ENCODE data around the gene QPCT. TPM values are rescaled to one million over a fixed set of nuclear protein-coding genes. Genes with fewer than 3 reads are reported as not detected.
A peak's percentile ranks its signal among the peaks of the same experiment; 100 is the strongest.
"Not testable (repeated sequence)": the region's sequence is repeated elsewhere in the genome, so short reads cannot be mapped to it uniquely, and the experiment has no call there.

QPCT gene
- under 1 TPM in 1 of 2 experiments, not detected in 1; 0.42 TPM for total RNA-seq

DNA sequence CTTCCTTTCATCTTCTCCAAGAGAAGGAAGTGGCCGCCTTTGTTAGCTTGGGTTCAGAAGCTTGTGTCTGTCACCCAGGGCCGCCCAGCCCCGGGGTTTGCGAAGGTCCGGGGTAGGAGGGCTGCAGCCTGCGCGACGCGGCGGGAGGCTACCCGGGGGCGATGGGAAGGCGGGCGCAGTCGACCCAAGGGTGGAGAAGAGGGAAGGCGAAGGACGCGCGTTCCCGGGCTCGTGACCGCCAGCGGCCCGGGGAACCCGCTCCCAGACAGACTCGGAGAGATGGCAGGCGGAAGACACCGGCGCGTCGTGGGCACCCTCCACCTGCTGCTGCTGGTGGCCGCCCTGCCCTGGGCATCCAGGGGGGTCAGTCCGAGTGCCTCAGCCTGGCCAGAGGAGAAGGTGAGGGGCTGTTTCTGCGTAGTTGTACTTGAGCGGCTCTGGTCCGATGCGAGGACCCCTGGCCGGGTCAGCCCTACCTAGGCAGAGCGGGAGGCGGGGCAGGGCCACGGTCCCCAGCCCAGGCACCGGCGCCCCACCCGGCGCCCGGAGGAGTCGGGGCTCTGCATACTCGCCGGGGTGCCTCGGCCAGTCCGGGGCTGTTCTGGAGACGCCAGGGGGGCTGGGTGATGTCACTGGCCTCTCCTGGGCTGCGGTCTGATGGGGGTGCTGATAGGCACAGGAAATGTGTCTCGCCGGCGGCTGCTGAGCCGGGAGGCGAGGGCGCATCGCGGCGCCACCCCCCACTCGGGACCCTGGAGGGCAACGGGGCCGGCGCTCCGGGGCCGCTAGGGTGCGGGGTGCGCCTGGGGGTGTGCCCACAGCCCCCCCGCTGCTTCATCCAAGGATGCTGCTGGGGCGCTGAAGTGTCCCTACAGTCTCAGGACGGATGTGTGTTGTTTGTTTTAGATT is at the start of gene QPCT:
Gene QPCT, plus strand, starts transcription at position 178 of the 909 bp plus-strand sequence. Its CDS starts 102 bp downstream, at position 280.
- Mint-ChIP-seq H3K36me3 (ENCODE audit: low read depth) (no peaks in the 10 kb centered on the region), H3K4me1 (ENCODE audit: low read depth) (peaks cover 9% of the 10 kb centered on the region), H3K27ac (no peak within 1 kb of the TSS), H3K9me3 (no peaks in the 10 kb centered on the region), H3K27me3 (ENCODE audit: low read depth) (peaks cover 32% of the 10 kb centered on the region), H3K4me3 (peak within 1 kb of the TSS; percentile 72)
- intact Hi-C loops (cut with micrococcal nuclease) = loop anchor here (1.0 to 2.0 kb wide), 2 partner anchors 22 to 32 kb away; no protein-coding TSS in a partner anchor
- CTCF ChIA-PET = no interaction called here
- DNase-seq = peak; percentile 60

DNA sequence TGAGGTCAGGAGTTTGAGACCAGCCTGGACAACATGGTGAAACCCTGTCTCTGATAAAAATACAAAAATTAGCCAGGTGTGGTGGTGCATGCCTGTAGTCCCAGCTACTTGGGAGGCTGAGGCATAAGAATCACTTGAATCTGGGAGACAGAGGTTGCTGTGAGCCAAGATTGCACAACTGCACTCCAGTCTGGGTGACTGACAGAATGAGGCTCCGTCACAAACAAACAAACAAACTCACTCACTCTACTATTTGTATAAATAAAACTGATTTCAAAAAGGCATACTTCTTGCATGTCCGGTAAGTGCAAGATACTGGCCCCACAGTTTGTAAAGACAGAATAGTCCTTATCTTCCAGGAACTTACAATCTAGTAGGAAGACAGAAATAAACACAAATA is 49.6 kb upstream of the QPCT start:
- H3K4me3 Mint-ChIP-seq; CTCF ChIA-PET; H3K9me3 Mint-ChIP-seq; intact Hi-C loops (cut with micrococcal nuclease); H3K27me3 Mint-ChIP-seq (ENCODE audit: low read depth); H3K27ac Mint-ChIP-seq; DNase-seq: not testable (repeated sequence)
- peaks cover 11% of the 10 kb centered on the region for H3K36me3 Mint-ChIP-seq (ENCODE audit: low read depth)
- H3K4me1 Mint-ChIP-seq (ENCODE audit: low read depth) = peaks cover 19% of the 10 kb centered on the region

GRCh38 chr2:37295469-37296073 is 48.9 kb upstream of the QPCT start:
- intact Hi-C loops (cut with micrococcal nuclease) = no loop called here
- no peak for DNase-seq

DNA sequence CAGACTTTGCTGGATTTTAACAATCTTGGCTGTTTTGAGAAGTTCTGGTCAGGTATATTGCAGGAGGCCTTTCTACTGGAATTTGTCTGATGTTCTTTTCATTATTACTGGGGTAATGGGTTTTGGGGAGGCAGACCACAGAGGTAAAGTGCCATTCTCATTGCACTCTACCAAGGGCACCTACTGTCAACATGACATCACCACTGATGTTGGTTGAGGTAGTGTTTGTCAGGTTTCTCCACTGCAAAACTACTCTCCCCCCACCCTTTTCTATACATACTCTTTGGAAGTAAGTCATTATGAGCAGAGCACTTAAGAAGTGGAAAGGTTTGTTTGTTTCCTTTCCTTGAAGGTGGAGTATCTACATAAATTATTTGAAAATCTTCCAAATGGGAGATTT is 46.8 kb upstream of the QPCT start:
- H3K4me1 Mint-ChIP-seq (ENCODE audit: low read depth) = peaks cover 31% of the 10 kb centered on the region
- H3K27me3 Mint-ChIP-seq (ENCODE audit: low read depth) = no peaks in the 10 kb centered on the region
- peaks cover 4% of the 10 kb centered on the region for H3K36me3 Mint-ChIP-seq (ENCODE audit: low read depth)
- H3K9me3 Mint-ChIP-seq = no peaks in the 10 kb centered on the region
- H3K4me3 Mint-ChIP-seq = no peak overlapping the region
- intact Hi-C loops (cut with micrococcal nuclease) = no loop called here
- no peak for DNase-seq
- CTCF ChIA-PET = interaction anchor here (1.0 kb wide), 1 partner anchor 580 kb away, joined by 3 read pairs; no protein-coding TSS in a partner anchor
- H3K27ac Mint-ChIP-seq = no peak overlapping the region

More at GRCh38 chr2:37295469-37296073, 48.9 kb upstream of the QPCT start:
- Mint-ChIP-seq H3K9me3 (no peaks in the 10 kb centered on the region), H3K27me3 (ENCODE audit: low read depth) (no peaks in the 10 kb centered on the region), H3K36me3 (ENCODE audit: low read depth) (peaks cover 11% of the 10 kb centered on the region), H3K27ac (no peak overlapping the region), H3K4me3 (no peak overlapping the region), H3K4me1 (ENCODE audit: low read depth) (peaks cover 23% of the 10 kb centered on the region)
- CTCF ChIA-PET = no interaction called here

- Mint-ChIP-seq H3K9me3 (no peaks in the 10 kb centered on the region), H3K27me3 (ENCODE audit: low read depth) (no peaks in the 10 kb centered on the region), H3K4me1 (ENCODE audit: low read depth) (peaks cover 40% of the 10 kb centered on the region), H3K36me3 (ENCODE audit: low read depth) (peaks cover 8% of the 10 kb centered on the region), H3K4me3 (no peak overlapping the region), H3K27ac (no peak overlapping the region)
- intact Hi-C loops (cut with micrococcal nuclease) = no loop called here
- DNase-seq = no peak
- CTCF ChIA-PET = no interaction called here
These were observed 44.3 kb upstream of the QPCT start for GRCh38 chr2:37300146-37300545.

- CTCF ChIA-PET = interaction anchor here (0.6 kb wide), 1 partner anchor 48 kb away, joined by 3 read pairs; no protein-coding TSS in a partner anchor
- peaks cover 41% of the 10 kb centered on the region for H3K4me1 Mint-ChIP-seq (ENCODE audit: low read depth)
- H3K9me3 Mint-ChIP-seq = no peaks in the 10 kb centered on the region
- intact Hi-C loops (cut with micrococcal nuclease) = no loop called here
- H3K36me3 Mint-ChIP-seq (ENCODE audit: low read depth) = peaks cover 8% of the 10 kb centered on the region
- H3K4me3 Mint-ChIP-seq = no peak overlapping the region
- no peaks in the 10 kb centered on the region for H3K27me3 Mint-ChIP-seq (ENCODE audit: low read depth)
- DNase-seq = no peak
- no peak overlapping the region for H3K27ac Mint-ChIP-seq
These were observed 43.9 kb upstream of the QPCT start for GRCh38 chr2:37300578-37300977.

- H3K27ac Mint-ChIP-seq = no peak overlapping the region
- peak; percentile 25 for DNase-seq
These were observed 43.0 kb upstream of the QPCT start for GRCh38 chr2:37301408-37301807.

DNA sequence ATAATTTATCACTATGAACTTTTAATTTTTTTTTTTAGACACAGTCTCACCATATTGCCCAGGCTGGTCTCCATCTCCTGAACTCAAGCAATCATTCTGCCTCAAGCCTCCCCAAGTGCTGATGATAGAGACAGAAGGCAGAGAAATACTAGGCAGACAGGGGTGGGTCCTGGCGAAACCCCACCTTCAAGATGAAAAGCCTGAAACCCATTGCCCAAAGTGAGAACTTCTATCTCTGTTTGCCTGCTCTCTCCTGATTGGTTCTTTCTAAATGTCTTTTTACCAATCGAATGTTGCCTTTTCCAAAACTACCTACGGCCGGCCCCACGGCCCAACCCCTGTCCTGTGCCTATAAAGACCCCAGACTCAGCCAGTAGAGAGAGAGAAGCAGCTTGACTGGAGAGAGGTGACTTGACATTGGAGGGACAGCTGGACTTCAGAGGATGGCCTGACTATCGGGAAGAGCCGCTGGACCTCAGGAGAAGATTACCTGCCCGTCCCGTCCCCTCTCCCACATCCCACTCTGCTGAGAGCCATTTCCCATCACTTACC is 41.7 kb upstream of the QPCT start:
- H3K4me3 Mint-ChIP-seq = no peak overlapping the region
- no peak for DNase-seq
- CTCF ChIA-PET = no interaction called here
- H3K36me3 Mint-ChIP-seq (ENCODE audit: low read depth) = peaks cover 8% of the 10 kb centered on the region
- no peaks in the 10 kb centered on the region for H3K27me3 Mint-ChIP-seq (ENCODE audit: low read depth)
- intact Hi-C loops (cut with micrococcal nuclease) = no loop called here
- H3K27ac Mint-ChIP-seq = no peak overlapping the region
- no peaks in the 10 kb centered on the region for H3K9me3 Mint-ChIP-seq
- peaks cover 39% of the 10 kb centered on the region for H3K4me1 Mint-ChIP-seq (ENCODE audit: low read depth)

More at GRCh38 chr2:37301408-37301807, 43.0 kb upstream of the QPCT start:
- intact Hi-C loops (cut with micrococcal nuclease) = no loop called here
- peaks cover 41% of the 10 kb centered on the region for H3K4me1 Mint-ChIP-seq (ENCODE audit: low read depth)
- H3K36me3 Mint-ChIP-seq (ENCODE audit: low read depth) = peaks cover 8% of the 10 kb centered on the region
- CTCF ChIA-PET = interaction anchor here (0.6 kb wide), 1 partner anchor 47 kb away, joined by 3 read pairs; no protein-coding TSS in a partner anchor
- no peaks in the 10 kb centered on the region for H3K9me3 Mint-ChIP-seq
- no peak overlapping the region for H3K4me3 Mint-ChIP-seq
- H3K27me3 Mint-ChIP-seq (ENCODE audit: low read depth) = no peaks in the 10 kb centered on the region

- CTCF ChIA-PET = no interaction called here
- intact Hi-C loops (cut with micrococcal nuclease) = no loop called here
These were observed 38.4 kb upstream of the QPCT start for GRCh38 chr2:37306024-37306423.

DNA sequence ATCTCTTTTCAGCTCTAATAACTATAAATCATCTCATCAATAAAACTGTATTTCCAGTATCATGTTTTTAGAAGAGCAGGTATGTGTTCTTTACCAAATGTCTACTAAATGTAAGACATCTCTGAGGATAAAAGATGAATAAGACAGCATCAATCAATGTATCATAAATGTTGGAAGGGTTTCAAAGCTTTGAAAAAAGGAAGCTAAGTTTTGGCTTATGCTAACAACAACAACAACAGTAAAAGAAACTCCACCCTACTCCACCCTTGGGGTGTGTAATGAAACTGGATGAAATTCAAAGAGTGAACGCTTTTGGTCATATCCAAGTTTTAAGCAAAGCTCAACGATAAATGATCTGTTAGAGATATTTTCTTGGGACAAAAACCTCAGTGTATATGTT is 36.9 kb upstream of the QPCT start:
- H3K9me3 Mint-ChIP-seq = no peaks in the 10 kb centered on the region
- no peak for DNase-seq
- H3K4me1 Mint-ChIP-seq (ENCODE audit: low read depth) = peaks cover 37% of the 10 kb centered on the region
- intact Hi-C loops (cut with micrococcal nuclease) = no loop called here
- H3K4me3 Mint-ChIP-seq = no peak overlapping the region
- H3K27ac Mint-ChIP-seq = no peak overlapping the region
- peaks cover 6% of the 10 kb centered on the region for H3K36me3 Mint-ChIP-seq (ENCODE audit: low read depth)
- CTCF ChIA-PET = interaction anchor here (1.0 kb wide), 1 partner anchor 15 kb away, joined by 4 read pairs; no protein-coding TSS in a partner anchor
- H3K27me3 Mint-ChIP-seq (ENCODE audit: low read depth) = no peaks in the 10 kb centered on the region

More at GRCh38 chr2:37306024-37306423, 38.4 kb upstream of the QPCT start:
- H3K9me3 Mint-ChIP-seq = no peaks in the 10 kb centered on the region
- no peaks in the 10 kb centered on the region for H3K27me3 Mint-ChIP-seq (ENCODE audit: low read depth)
- no peak overlapping the region for H3K4me3 Mint-ChIP-seq
- H3K4me1 Mint-ChIP-seq (ENCODE audit: low read depth) = peaks cover 38% of the 10 kb centered on the region
- no peak for DNase-seq
- H3K36me3 Mint-ChIP-seq (ENCODE audit: low read depth) = peaks cover 6% of the 10 kb centered on the region
- H3K27ac Mint-ChIP-seq = no peak overlapping the region

DNA sequence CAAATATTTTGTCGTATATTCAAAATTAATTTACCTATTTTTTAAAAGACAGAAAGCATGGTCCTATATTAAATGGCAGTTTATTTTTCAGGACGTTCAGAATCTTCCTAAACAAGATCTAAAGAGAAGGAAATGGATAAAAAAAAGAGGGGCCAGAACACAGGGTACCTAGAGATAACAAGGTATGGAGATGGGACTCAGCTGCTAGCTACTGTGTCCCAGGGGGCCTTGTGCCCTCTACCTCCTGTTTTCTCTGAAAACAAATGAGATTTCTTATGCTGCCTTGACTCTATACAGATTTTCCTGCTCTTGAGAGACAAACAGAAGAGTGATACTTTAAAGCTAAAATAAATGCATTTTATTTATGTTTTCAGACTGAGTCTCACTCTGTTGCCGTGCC is 29.1 kb upstream of the QPCT start:
- peaks cover 59% of the 10 kb centered on the region for H3K4me1 Mint-ChIP-seq (ENCODE audit: low read depth)
- DNase-seq = no peak
- no peak overlapping the region for H3K27ac Mint-ChIP-seq
- CTCF ChIA-PET = no interaction called here
- H3K4me3 Mint-ChIP-seq = no peak overlapping the region
- H3K36me3 Mint-ChIP-seq (ENCODE audit: low read depth) = peaks cover 13% of the 10 kb centered on the region
- intact Hi-C loops (cut with micrococcal nuclease) = no loop called here
- peaks cover 2% of the 10 kb centered on the region for H3K27me3 Mint-ChIP-seq (ENCODE audit: low read depth)
- no peaks in the 10 kb centered on the region for H3K9me3 Mint-ChIP-seq

- CTCF ChIA-PET = no interaction called here
- Mint-ChIP-seq H3K4me3 (no peak overlapping the region), H3K27me3 (ENCODE audit: low read depth) (peaks cover 2% of the 10 kb centered on the region), H3K4me1 (ENCODE audit: low read depth) (peaks cover 52% of the 10 kb centered on the region), H3K36me3 (ENCODE audit: low read depth) (peaks cover 13% of the 10 kb centered on the region), H3K9me3 (no peaks in the 10 kb centered on the region), H3K27ac (no peak overlapping the region)
- intact Hi-C loops (cut with micrococcal nuclease) = no loop called here
- DNase-seq = no peak
These were observed 28.2 kb upstream of the QPCT start for GRCh38 chr2:37316181-37316580.
